Type B pancreatic cell (in vitro differentiated cells): ENCODE measurements around the gene CACNA1S. TPM values are rescaled to one million over a fixed set of nuclear protein-coding genes. Genes with fewer than 3 reads are reported as not detected.

ENCODE experiments used
- DNase-seq: peaks from one replicate; pipeline ENCODE4 v3.0.0; 2021; ENCODE audit warnings: mixed read lengths; ENCODE audit not compliant: unreplicated experiment; ENCODE audit errors: extremely low spot score
- H3K27ac Mint-ChIP-seq: 2 replicates; pipeline ENCODE4 v1.8.0; 2021; ENCODE audit warnings: mild to moderate bottlenecking, mixed read lengths
- H3K27me3 Mint-ChIP-seq: 2 replicates; pipeline ENCODE4 v1.8.0; 2021; ENCODE audit warnings: mixed read lengths
- H3K36me3 Mint-ChIP-seq: 2 replicates; pipeline ENCODE4 v1.8.0; 2021; ENCODE audit warnings: mixed read lengths
- H3K4me1 Mint-ChIP-seq: one replicate; pipeline ENCODE4 v1.8.0; 2021; ENCODE audit warnings: mixed read lengths; ENCODE audit not compliant: unreplicated experiment
- H3K4me3 Mint-ChIP-seq: 2 replicates; pipeline ENCODE4 v1.8.0; 2021; ENCODE audit warnings: mild to moderate bottlenecking, mixed read lengths
- H3K9me3 Mint-ChIP-seq: 2 replicates; pipeline ENCODE4 v1.8.0; 2021; ENCODE audit warnings: mixed read lengths
- CTCF ChIP-seq: fragments of 200-600 bp; sonication (generic); conservative IDR thresholded peaks from 2 replicates; pipeline ENCODE4 v1.5.0; 2021; ENCODE audit warnings: antibody characterized with exemption, mild to moderate bottlenecking
- total RNA-seq: library from RNA; stranded (reverse); gene quantifications from 2 replicates; pipeline ENCODE4 v1.2.1, GENCODE V29; 2021; ENCODE audit warnings: low replicate concordance

The CACNA1S gene
- total RNA-seq, 1 donor from 2014 or later: 0.12 TPM

- TF ChIP-seq CTCF: no peak
- peaks cover 26% of the 10 kb centered on the region for H3K27me3 Mint-ChIP-seq
- H3K4me3 Mint-ChIP-seq: no peak within 1 kb of the TSS
- DNase-seq: no peak
- H3K4me1 Mint-ChIP-seq: peaks cover 23% of the 10 kb centered on the region
- peaks cover 5% of the 10 kb centered on the region for H3K36me3 Mint-ChIP-seq
- H3K27ac Mint-ChIP-seq: no peak within 1 kb of the TSS
- no peaks in the 10 kb centered on the region for H3K9me3 Mint-ChIP-seq
These were observed 14.9 kb upstream of the CACNA1S start, which contains the start of gene ASCL5 for GRCh38 chr1:201126832-201127754. Gene ASCL5 (minus strand): TSS chr1:201127184. CDS start chr1:201115372, 11,812 bp downstream.

- no peak overlapping the region for H3K4me3 Mint-ChIP-seq
- H3K27me3 Mint-ChIP-seq: peaks cover 29% of the 10 kb centered on the region
- H3K4me1 Mint-ChIP-seq: peaks cover 23% of the 10 kb centered on the region
- no peak for DNase-seq
- H3K9me3 Mint-ChIP-seq: no peaks in the 10 kb centered on the region
- peaks cover under 1% of the 10 kb centered on the region for H3K36me3 Mint-ChIP-seq
- TF ChIP-seq CTCF: no peak
- H3K27ac Mint-ChIP-seq: no peak overlapping the region
These were observed 14.2 kb upstream of the CACNA1S start for GRCh38 chr1:201126463-201126831.

GRCh38 chr1:201125800-201126199, 13.6 kb upstream of the CACNA1S start:
- H3K27ac Mint-ChIP-seq: no peak overlapping the region
- peaks cover 20% of the 10 kb centered on the region for H3K4me1 Mint-ChIP-seq
- H3K36me3 Mint-ChIP-seq: no peaks in the 10 kb centered on the region
- no peaks in the 10 kb centered on the region for H3K9me3 Mint-ChIP-seq
- no peak for DNase-seq
- TF ChIP-seq CTCF: no peak
- peaks cover 32% of the 10 kb centered on the region for H3K27me3 Mint-ChIP-seq
- H3K4me3 Mint-ChIP-seq: no peak overlapping the region

- Mint-ChIP-seq H3K9me3 (no peaks in the 10 kb centered on the region), H3K4me3 (no peak overlapping the region), H3K4me1 (peaks cover 21% of the 10 kb centered on the region), H3K27me3 (peaks cover 32% of the 10 kb centered on the region), H3K27ac (no peak overlapping the region), H3K36me3 (no peaks in the 10 kb centered on the region)
- no peak for DNase-seq
- no peak for TF ChIP-seq CTCF
These were observed 12.8 kb upstream of the CACNA1S start for GRCh38 chr1:201125019-201125418.

GRCh38 chr1:201123866-201124265, 11.6 kb upstream of the CACNA1S start:
- Mint-ChIP-seq H3K27me3 (peaks cover 32% of the 10 kb centered on the region), H3K36me3 (no peaks in the 10 kb centered on the region), H3K27ac (no peak overlapping the region), H3K4me3 (no peak overlapping the region), H3K9me3 (no peaks in the 10 kb centered on the region), H3K4me1 (peaks cover 26% of the 10 kb centered on the region)
- no peak for TF ChIP-seq CTCF
- no peak for DNase-seq
